ENCODE data around the gene PRAC1.

The PRAC1 gene

GRCh38 chr17:48692049-48692448, 30.3 kb downstream of the PRAC1 start:
- no peak for DNase-seq

DNA sequence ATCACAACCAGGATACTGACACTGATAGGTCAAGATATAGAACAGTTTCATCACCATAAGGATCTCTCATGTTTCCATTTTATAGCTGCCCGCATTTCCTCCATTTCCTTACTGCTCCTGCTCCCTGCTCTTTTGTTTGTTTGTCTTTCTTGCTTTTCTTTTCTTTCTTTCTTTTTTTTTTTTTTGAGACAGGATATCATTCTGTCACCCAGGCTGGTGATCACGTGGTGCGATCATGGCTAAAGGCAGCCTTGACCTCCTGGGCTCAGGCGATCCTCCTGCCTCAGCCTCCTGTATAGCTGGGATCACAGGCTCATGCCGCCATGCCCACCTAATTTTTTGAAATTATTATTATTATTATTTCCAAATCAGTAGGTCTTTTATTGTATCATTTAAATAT, 31.7 kb downstream of the PRAC1 start:
- DNase-seq, result no peak

- DNase-seq, result no peak
Measured at GRCh38 chr17:48681609-48682008, 40.7 kb downstream of the PRAC1 start.

GRCh38 chr17:48679385-48680096, 42.8 kb downstream of the PRAC1 start:
- DNase-seq, result no peak

- peak; percentile 78 for DNase-seq
Measured at GRCh38 chr17:48678141-48678971, 44.0 kb downstream of the PRAC1 start.

GRCh38 chr17:48676963-48677558, 45.3 kb downstream of the PRAC1 start:
- no peak for DNase-seq

DNA sequence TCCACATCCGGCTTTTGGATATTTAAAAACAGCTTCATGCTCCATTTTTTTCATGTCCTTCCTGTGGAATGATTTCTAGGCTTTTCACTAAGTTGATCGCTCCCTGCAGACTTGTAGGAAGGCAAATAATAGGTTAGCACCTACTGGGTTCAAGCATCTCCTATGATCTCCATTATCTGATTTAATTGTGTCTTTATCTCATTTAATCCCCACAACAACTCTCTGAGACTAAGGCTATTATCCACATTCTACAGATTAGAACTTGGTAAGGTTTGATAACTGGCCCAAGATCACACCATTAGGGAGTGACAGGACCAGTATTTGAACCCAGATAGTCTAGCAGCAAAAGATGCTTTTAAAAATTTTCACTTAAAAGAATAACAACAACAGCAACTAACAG, 50.0 kb downstream of the PRAC1 start:
- DNase-seq, result no peak
